ENCODE results near the gene ZNF8. TPM values are rescaled to one million over a fixed set of nuclear protein-coding genes. Genes with fewer than 3 reads are reported as not detected.

The ZNF8 gene
- total RNA-seq, 1 experiment from 2014 or later, result 6.4 TPM

GRCh38 chr19:58291943-58292342 lies 13.2 kb downstream of the ZNF8 start:
- H3K4me2 ChIP-seq, result no peak overlapping the region
- no peak for TF ChIP-seq CTCF (conservative IDR thresholded peaks at IDR 0.05)
- no peak for TF ChIP-seq EZH2 (IDR thresholded peaks at IDR 0.05; ENCODE audit: low read depth)
- BruUV-seq (replicated peaks), result no TSS peak
- H3K9me3 ChIP-seq (ENCODE audit: insufficient read depth, low read depth), result no peaks in the 10 kb centered on the region
- DNase-seq, result no peak
- H3K36me3 ChIP-seq (ENCODE audit: low read depth), result peaks cover 20% of the 10 kb centered on the region
- no peak overlapping the region for H3K4me3 ChIP-seq
- CTCF ChIA-PET, result no interaction called here
- H3K9me2 ChIP-seq (ENCODE audit: insufficient read depth), result no peaks in the 10 kb centered on the region
- H3K4me1 ChIP-seq (replicated peaks; ENCODE audit: insufficient read depth), result no peaks in the 10 kb centered on the region
- no peak overlapping the region for H3K27ac ChIP-seq
- H2AFZ ChIP-seq, result no peak overlapping the region
- H3F3A ChIP-seq (ENCODE audit: insufficient read depth, low read depth), result no peaks in the 10 kb centered on the region
- intact Hi-C loops (cut with micrococcal nuclease; ENCODE audit: unreplicated experiment), result no loop called here
- no peaks in the 10 kb centered on the region for H3K79me2 ChIP-seq (ENCODE audit: low read depth)
- H4K20me1 ChIP-seq (ENCODE audit: insufficient read depth), result no peaks in the 10 kb centered on the region
- no peaks in the 10 kb centered on the region for H3K27me3 ChIP-seq (ENCODE audit: insufficient read depth, low read depth)
- POLR2A ChIA-PET (ENCODE audit: unreplicated experiment), result interaction anchor here (0.6 kb wide), 1 partner anchor 252 kb away, joined by 3 read pairs; the partner anchor contains the start of gene TRIM28

- Histone ChIP-seq H3K4me1 (replicated peaks; ENCODE audit: insufficient read depth) (no peaks in the 10 kb centered on the region), H3K79me2 (ENCODE audit: low read depth) (no peaks in the 10 kb centered on the region), H3K9me2 (ENCODE audit: insufficient read depth) (no peaks in the 10 kb centered on the region), H3K27me3 (ENCODE audit: insufficient read depth, low read depth) (no peaks in the 10 kb centered on the region), H3K4me3 (no peak overlapping the region), H2AFZ (no peak overlapping the region), H3F3A (ENCODE audit: insufficient read depth, low read depth) (no peaks in the 10 kb centered on the region), H3K36me3 (ENCODE audit: low read depth) (peaks cover 14% of the 10 kb centered on the region; the same call in 1 of the 2 replicates), H3K4me2 (no peak overlapping the region), H3K27ac (no peak overlapping the region), H4K20me1 (ENCODE audit: insufficient read depth) (no peaks in the 10 kb centered on the region), H3K9me3 (ENCODE audit: insufficient read depth, low read depth) (no peaks in the 10 kb centered on the region)
- ChIA-PET POLR2A (ENCODE audit: unreplicated experiment) (no interaction called here), CTCF (no interaction called here)
- intact Hi-C loops (cut with micrococcal nuclease; ENCODE audit: unreplicated experiment), result no loop called here
- TF ChIP-seq EZH2 (IDR thresholded peaks at IDR 0.05; ENCODE audit: low read depth) (no peak), CTCF (conservative IDR thresholded peaks at IDR 0.05) (no peak)
- no TSS peak for BruUV-seq (replicated peaks)
- no peak for DNase-seq
Observed at GRCh38 chr19:58294743-58295374, 16.1 kb downstream of the ZNF8 start.

DNA sequence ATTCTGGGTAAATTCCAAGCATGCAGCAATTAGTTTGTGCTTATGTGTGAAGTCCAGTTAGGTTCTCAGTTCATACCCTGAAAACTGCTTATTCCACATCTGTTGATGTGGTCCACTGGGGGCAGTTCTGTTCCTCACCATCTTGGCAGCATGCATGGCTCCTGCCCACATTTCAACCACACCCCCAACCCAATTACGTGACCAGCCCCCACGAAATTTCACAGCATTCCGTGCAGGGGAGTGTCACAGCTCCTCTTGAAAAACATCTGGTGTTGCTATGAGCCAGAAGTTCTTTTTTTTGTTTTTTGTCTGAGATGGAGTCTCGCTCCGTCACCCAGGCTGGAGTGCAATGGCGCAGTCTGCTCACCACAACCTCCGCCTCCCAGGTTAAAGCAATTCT lies 17.3 kb downstream of the ZNF8 start:
- no peak overlapping the region for H3K4me2 ChIP-seq
- no peaks in the 10 kb centered on the region for H3F3A ChIP-seq (ENCODE audit: insufficient read depth, low read depth)
- H3K27ac ChIP-seq, result no peak overlapping the region
- TF ChIP-seq CTCF (conservative IDR thresholded peaks at IDR 0.05), result no peak
- TF ChIP-seq EZH2 (IDR thresholded peaks at IDR 0.05; ENCODE audit: low read depth), result no peak
- ChIA-PET POLR2A (ENCODE audit: unreplicated experiment) (no interaction called here), CTCF (no interaction called here)
- no peaks in the 10 kb centered on the region for H3K9me2 ChIP-seq (ENCODE audit: insufficient read depth)
- H2AFZ ChIP-seq, result no peak overlapping the region
- no peaks in the 10 kb centered on the region for H4K20me1 ChIP-seq (ENCODE audit: insufficient read depth)
- H3K79me2 ChIP-seq (ENCODE audit: low read depth), result no peaks in the 10 kb centered on the region
- H3K4me1 ChIP-seq (replicated peaks; ENCODE audit: insufficient read depth), result no peaks in the 10 kb centered on the region
- no peak overlapping the region for H3K4me3 ChIP-seq
- H3K36me3 ChIP-seq (ENCODE audit: low read depth), result peaks cover 13% of the 10 kb centered on the region; the same call in 1 of the 2 replicates
- DNase-seq, result no peak
- intact Hi-C loops (cut with micrococcal nuclease; ENCODE audit: unreplicated experiment), result no loop called here
- no peaks in the 10 kb centered on the region for H3K9me3 ChIP-seq (ENCODE audit: insufficient read depth, low read depth)
- no peaks in the 10 kb centered on the region for H3K27me3 ChIP-seq (ENCODE audit: insufficient read depth, low read depth)
- BruUV-seq (replicated peaks), result no TSS peak

Data from PC-9 (cell line).